PC-9 (cell line): ENCODE measurements around the gene SENP2. TPM values are rescaled to one million over a fixed set of nuclear protein-coding genes. Genes with fewer than 3 reads are reported as not detected.

ENCODE experiments used
- BruUV-seq: library from RNA; stranded (reverse); fragments of 400-500 nt; replicated peaks from 2 replicates; lab custom pipeline; 2021; lab: Mats Ljungman, UMichigan
- CTCF ChIA-PET: fragments of 300-600 bp; sonication (Branson Sonifier 250); formaldehyde crosslinking; loops from one replicate; lab custom pipeline; 2022; ENCODE audit warnings: antibody characterized with exemption; lab: Charles Lee
- POLR2A ChIA-PET: fragments of 300-600 bp; sonication (Branson Sonifier 250); formaldehyde crosslinking; loops from one replicate; lab custom pipeline; 2022; ENCODE audit warnings: antibody characterized with exemption; ENCODE audit not compliant: unreplicated experiment; lab: Charles Lee
- DNase-seq, 2 experiments: peaks; one replicate each; pipeline versions ENCODE4 v3.0.0 to v3.0.0-alpha.2; 2015 to 2022; ENCODE audit warnings: mixed read lengths in 1 of 2
- H2AFZ ChIP-seq: fragments of 200-600 bp; sonication (generic); 2 replicates; pipeline ENCODE4 v1.8.1; 2017; ENCODE audit warnings: antibody characterized with exemption
- H3F3A ChIP-seq: fragments of 200-600 bp; sonication (generic); 2 replicates; pipeline ENCODE4 v1.8.1; 2017; ENCODE audit warnings: antibody characterized with exemption, mild to moderate bottlenecking, low read depth; ENCODE audit not compliant: insufficient read depth
- H3K27ac ChIP-seq: fragments of 200-600 bp; sonication (generic); 2 replicates; pipeline ENCODE4 v1.6.1; 2016; ENCODE audit warnings: mixed run types
- H3K27me3 ChIP-seq: fragments of 200-600 bp; sonication (generic); 2 replicates; pipeline ENCODE4 v1.6.1; 2016; ENCODE audit warnings: low read depth, mixed run types; ENCODE audit not compliant: insufficient read depth
- H3K36me3 ChIP-seq: fragments of 200-600 bp; sonication (generic); 2 replicates; pipeline ENCODE4 v1.6.1; 2016; ENCODE audit warnings: low read depth, mixed run types
- H3K4me1 ChIP-seq: fragments of 200-600 bp; sonication (generic); replicated peaks from 2 replicates; pipeline ENCODE4 v1.6.1; 2016; ENCODE audit warnings: mixed run types; ENCODE audit not compliant: insufficient read depth
- H3K4me2 ChIP-seq: fragments of 200-600 bp; sonication (generic); 2 replicates; pipeline ENCODE4 v1.6.1; 2017; ENCODE audit warnings: mixed run types
- H3K4me3 ChIP-seq: fragments of 200-600 bp; sonication (generic); 2 replicates; pipeline ENCODE4 v1.6.1; 2016; ENCODE audit warnings: mixed run types
- H3K79me2 ChIP-seq: fragments of 200-600 bp; sonication (generic); 2 replicates; pipeline ENCODE4 v1.6.1; 2017; ENCODE audit warnings: low read depth, mixed run types
- H3K9me2 ChIP-seq: fragments of 200-600 bp; sonication (generic); 2 replicates; pipeline ENCODE4 v1.8.1; 2017; ENCODE audit warnings: mild to moderate bottlenecking; ENCODE audit not compliant: insufficient read depth
- H3K9me3 ChIP-seq: fragments of 200-600 bp; sonication (generic); 2 replicates; pipeline ENCODE4 v1.8.1; 2016; ENCODE audit warnings: low read depth; ENCODE audit not compliant: insufficient read depth
- H4K20me1 ChIP-seq: fragments of 200-600 bp; sonication (generic); 2 replicates; pipeline ENCODE4 v1.8.1; 2017; ENCODE audit not compliant: insufficient read depth
- EZH2 ChIP-seq: fragments of 200-600 bp; sonication (generic); IDR thresholded peaks from 2 replicates; pipeline ENCODE4 v1.8.0; 2017; ENCODE audit warnings: antibody characterized with exemption, low read depth
- intact Hi-C: fragments of 100-400 bp; cut with micrococcal nuclease; formaldehyde crosslinking; loops from one replicate; pipeline ENCODE4 v1.10.0; 2022; ENCODE audit not compliant: unreplicated experiment
- total RNA-seq: library from RNA; stranded (reverse); gene quantifications from 2 replicates; pipeline ENCODE4 v1.2.3, GENCODE V29; 2021
- TF ChIP-seq, protein P1 (sequence below): fragments of 200-600 bp; sonication (generic); conservative IDR thresholded peaks from 2 replicates; pipeline ENCODE4 v1.6.1; 2017; ENCODE audit warnings: mixed run types, antibody characterized with exemption, mild to moderate bottlenecking, moderate library complexity

The SENP2 gene
- total RNA-seq, 1 experiment from 2014 or later, result 89.5 TPM

DNA sequence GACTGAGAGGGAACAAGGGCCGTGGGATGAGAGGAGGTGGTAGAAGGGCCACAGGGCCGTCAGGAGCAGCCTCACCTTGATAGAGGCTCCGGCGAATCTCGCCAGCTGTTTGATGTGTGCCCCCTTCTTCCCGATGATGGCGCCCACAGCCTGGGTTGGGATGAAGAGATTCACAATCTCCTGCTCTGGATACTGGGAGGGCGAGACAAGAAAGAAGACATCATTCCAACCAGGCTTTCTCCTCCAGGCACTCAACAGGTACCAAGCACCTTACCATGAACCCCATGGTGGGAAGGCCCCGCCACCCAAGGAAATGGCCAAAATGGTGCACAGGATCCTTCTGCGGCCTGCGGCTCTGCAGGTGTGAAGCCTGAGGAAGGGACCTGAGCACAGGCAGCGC, 71.1 kb downstream of the SENP2 start:
- Histone ChIP-seq H3K4me1 (peaks cover 17% of the 10 kb centered on the region), H3K4me2 (no peak overlapping the region), H3K4me3 (no peak overlapping the region), H3K36me3 (peaks cover 47% of the 10 kb centered on the region), H3K79me2 (no peaks in the 10 kb centered on the region), H4K20me1 (peaks cover 13% of the 10 kb centered on the region; the same call in 1 of the 2 replicates), H3K27ac (no peak overlapping the region), H3K27me3 (no peaks in the 10 kb centered on the region), H3F3A (peaks cover 35% of the 10 kb centered on the region), H3K9me2 (no peaks in the 10 kb centered on the region), H3K9me3 (no peaks in the 10 kb centered on the region), H2AFZ (no peak overlapping the region)
- intact Hi-C loops, result no loop called here
- ChIA-PET CTCF (no interaction called here), POLR2A (interaction anchor here (0.7 kb wide), 1 partner anchor 862 kb away, joined by 3 read pairs; no protein-coding TSS in a partner anchor)
- BruUV-seq, result no TSS peak
- no peak for DNase-seq
- TF ChIP-seq EZH2, result no peak
- TF ChIP-seq, protein P1, sequence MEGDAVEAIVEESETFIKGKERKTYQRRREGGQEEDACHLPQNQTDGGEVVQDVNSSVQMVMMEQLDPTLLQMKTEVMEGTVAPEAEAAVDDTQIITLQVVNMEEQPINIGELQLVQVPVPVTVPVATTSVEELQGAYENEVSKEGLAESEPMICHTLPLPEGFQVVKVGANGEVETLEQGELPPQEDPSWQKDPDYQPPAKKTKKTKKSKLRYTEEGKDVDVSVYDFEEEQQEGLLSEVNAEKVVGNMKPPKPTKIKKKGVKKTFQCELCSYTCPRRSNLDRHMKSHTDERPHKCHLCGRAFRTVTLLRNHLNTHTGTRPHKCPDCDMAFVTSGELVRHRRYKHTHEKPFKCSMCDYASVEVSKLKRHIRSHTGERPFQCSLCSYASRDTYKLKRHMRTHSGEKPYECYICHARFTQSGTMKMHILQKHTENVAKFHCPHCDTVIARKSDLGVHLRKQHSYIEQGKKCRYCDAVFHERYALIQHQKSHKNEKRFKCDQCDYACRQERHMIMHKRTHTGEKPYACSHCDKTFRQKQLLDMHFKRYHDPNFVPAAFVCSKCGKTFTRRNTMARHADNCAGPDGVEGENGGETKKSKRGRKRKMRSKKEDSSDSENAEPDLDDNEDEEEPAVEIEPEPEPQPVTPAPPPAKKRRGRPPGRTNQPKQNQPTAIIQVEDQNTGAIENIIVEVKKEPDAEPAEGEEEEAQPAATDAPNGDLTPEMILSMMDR, result no peak

DNA sequence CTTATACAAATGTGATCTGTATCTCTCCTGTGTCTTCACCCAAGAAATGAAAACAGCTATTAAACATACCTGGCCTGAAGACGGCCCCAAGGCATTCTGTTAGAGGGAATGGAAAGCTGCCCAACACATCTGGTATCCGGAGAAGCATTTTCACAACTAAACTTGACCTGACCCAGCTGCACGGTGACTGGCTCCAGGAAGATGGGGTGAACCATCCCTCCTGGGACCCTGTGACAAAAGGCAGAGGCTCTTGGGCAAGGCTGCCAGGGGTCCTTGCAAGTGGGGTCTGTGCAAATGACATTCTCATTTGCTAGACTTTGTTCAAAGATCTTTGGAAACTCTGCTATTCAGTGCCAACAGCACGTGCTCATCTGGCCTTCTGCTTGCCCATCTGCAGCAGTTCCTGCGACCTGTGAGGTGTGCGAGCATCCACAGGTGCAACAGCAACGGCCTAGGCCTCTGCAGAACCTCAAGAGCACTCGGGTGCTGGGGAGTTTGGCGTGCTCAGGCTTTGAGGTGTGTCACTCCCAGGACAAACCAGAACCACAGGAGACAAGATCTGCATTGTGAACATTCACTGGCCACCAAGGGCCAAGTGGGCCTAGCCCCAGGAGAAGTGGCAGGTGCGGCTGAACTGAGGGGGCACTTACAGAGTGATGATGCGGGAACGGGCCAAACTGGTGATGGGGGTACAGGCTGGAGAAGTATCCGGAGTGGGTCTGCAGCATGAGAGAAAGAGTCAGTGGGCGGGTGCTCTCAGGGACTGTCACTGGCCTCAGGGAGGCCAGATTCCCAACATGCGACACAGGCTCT, 71.8 kb downstream of the SENP2 start:
- H3K4me2 ChIP-seq, result no peak overlapping the region
- no peak overlapping the region for H2AFZ ChIP-seq
- H4K20me1 ChIP-seq, result peaks cover 13% of the 10 kb centered on the region; the same call in 1 of the 2 replicates
- H3K4me1 ChIP-seq, result peaks cover 17% of the 10 kb centered on the region
- TF ChIP-seq, protein P1, result no peak
- no peak for TF ChIP-seq EZH2
- H3K79me2 ChIP-seq, result no peaks in the 10 kb centered on the region
- intact Hi-C loops, result no loop called here
- peaks cover 42% of the 10 kb centered on the region for H3F3A ChIP-seq
- DNase-seq, result no peak
- CTCF ChIA-PET, result no interaction called here
- POLR2A ChIA-PET, result interaction anchor here (0.7 kb wide), 1 partner anchor 861 kb away, joined by 3 read pairs; no protein-coding TSS in a partner anchor
- H3K9me2 ChIP-seq, result no peaks in the 10 kb centered on the region
- no TSS peak for BruUV-seq
- peak overlapping the region; percentile 31 for H3K27ac ChIP-seq
- no peaks in the 10 kb centered on the region for H3K9me3 ChIP-seq
- H3K4me3 ChIP-seq, result no peak overlapping the region
- H3K36me3 ChIP-seq, result peaks cover 44% of the 10 kb centered on the region
- no peaks in the 10 kb centered on the region for H3K27me3 ChIP-seq

DNA sequence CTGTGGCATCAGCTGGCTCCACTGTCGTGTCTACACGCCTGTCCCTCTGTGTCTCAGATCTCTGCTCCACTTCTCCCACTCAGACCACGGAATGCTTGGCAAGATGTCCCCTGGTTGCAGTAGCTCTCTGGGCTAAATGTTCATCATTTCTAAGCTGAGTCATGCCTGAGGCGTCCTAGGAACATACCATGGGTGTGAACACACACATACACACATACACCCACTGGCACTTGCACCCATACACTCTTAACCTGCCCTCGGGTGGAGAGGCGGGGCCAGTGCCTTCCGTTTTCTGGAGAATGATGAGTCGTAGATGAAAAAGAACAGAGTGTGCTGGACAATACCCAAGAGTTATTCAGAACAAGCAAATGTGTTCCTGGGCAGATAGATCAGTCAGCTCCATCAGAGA, 72.4 kb downstream of the SENP2 start:
- peak; percentile 69 to 83 for DNase-seq
- peaks cover 44% of the 10 kb centered on the region for H3K36me3 ChIP-seq
- no peak overlapping the region for H3K4me3 ChIP-seq
- no peak overlapping the region for H2AFZ ChIP-seq
- H3K4me1 ChIP-seq, result peaks cover 17% of the 10 kb centered on the region
- ChIA-PET CTCF (interaction anchor here (0.6 to 0.9 kb wide), 3 partner anchors 35 to 583 kb away, joined by 3 to 4 read pairs (median 3); no protein-coding TSS in a partner anchor), POLR2A (interaction anchor here (0.6 to 0.7 kb wide), 2 partner anchors 65 to 1069 kb away, joined by 3 to 7 read pairs; no protein-coding TSS in a partner anchor)
- H3K79me2 ChIP-seq, result no peaks in the 10 kb centered on the region
- BruUV-seq, result no TSS peak
- intact Hi-C loops, result no loop called here
- peaks cover 13% of the 10 kb centered on the region; the same call in 1 of the 2 replicates for H4K20me1 ChIP-seq
- no peaks in the 10 kb centered on the region for H3K9me3 ChIP-seq
- no peaks in the 10 kb centered on the region for H3K9me2 ChIP-seq
- H3K4me2 ChIP-seq, result no peak overlapping the region
- peak overlapping the region; percentile 31 for H3K27ac ChIP-seq
- no peaks in the 10 kb centered on the region for H3K27me3 ChIP-seq
- peaks cover 42% of the 10 kb centered on the region for H3F3A ChIP-seq
- no peak for TF ChIP-seq EZH2
- TF ChIP-seq, protein P1, result no peak
